ENCODE data around the gene C6orf136.
A peak's percentile ranks its signal among the peaks of the same experiment; 100 is the strongest.
"Not testable (repeated sequence)": the region's sequence is repeated elsewhere in the genome, so short reads cannot be mapped to it uniquely, and the experiment has no call there.

The C6orf136 gene

GRCh38 chr6:30646450-30647241 lies at the start of gene C6orf136:
Gene C6orf136, plus strand, starts transcription at chr6:30647133. Its CDS starts 99 bp downstream, at chr6:30647232.
- Histone ChIP-seq H3K79me2 (peaks cover 30% of the 10 kb centered on the region), H3K9me3 (ENCODE audit: control insufficient read depth, low read length) (no peaks in the 10 kb centered on the region), H3K27me3 (ENCODE audit: control insufficient read depth, insufficient read depth, low read length) (no peaks in the 10 kb centered on the region), H3K4me3 (ENCODE audit: low read depth, low read length) (peak within 1 kb of the TSS; percentile 96), H3K27ac (peak within 1 kb of the TSS; percentile 95), H3K4me2 (ENCODE audit: low read length) (peak within 1 kb of the TSS; percentile 70), H2AFZ (peak within 1 kb of the TSS; percentile 100), H3K36me3 (ENCODE audit: control insufficient read depth, insufficient read depth, low read length) (no peaks in the 10 kb centered on the region), H3K9ac (peak within 1 kb of the TSS; percentile 93), H3K4me1 (peaks cover 9% of the 10 kb centered on the region)
- no peak for TF ChIP-seq CTCF (IDR thresholded peaks at IDR 0.05)

- not testable (repeated sequence) for H3K79me2 ChIP-seq; H3K27me3 ChIP-seq (ENCODE audit: control insufficient read depth, insufficient read depth, low read length); H3K4me2 ChIP-seq (ENCODE audit: low read length); H3K9ac ChIP-seq; H3K4me3 ChIP-seq (ENCODE audit: low read depth, low read length); H3K4me1 ChIP-seq; H3K9me3 ChIP-seq (ENCODE audit: control insufficient read depth, low read length); H3K36me3 ChIP-seq (ENCODE audit: control insufficient read depth, insufficient read depth, low read length)
- Histone ChIP-seq H3K27ac (peak overlapping the region; percentile 9), H2AFZ (peak overlapping the region; percentile 29)
- TF ChIP-seq CTCF (IDR thresholded peaks at IDR 0.05), result peak; percentile 82
These were observed 49.4 kb upstream of the C6orf136 start for GRCh38 chr6:30597315-30598144.

GRCh38 chr6:30598912-30599624 lies 47.9 kb upstream of the C6orf136 start:
- H3K79me2 ChIP-seq, result no peaks in the 10 kb centered on the region
- H3K4me2 ChIP-seq (ENCODE audit: low read length), result no peak overlapping the region
- H3K27ac ChIP-seq, result no peak overlapping the region
- no peak overlapping the region for H2AFZ ChIP-seq
- H3K36me3 ChIP-seq (ENCODE audit: control insufficient read depth, insufficient read depth, low read length), result no peaks in the 10 kb centered on the region
- H3K27me3 ChIP-seq (ENCODE audit: control insufficient read depth, insufficient read depth, low read length), result no peaks in the 10 kb centered on the region
- H3K4me3 ChIP-seq (ENCODE audit: low read depth, low read length), result no peak overlapping the region
- no peak overlapping the region for H3K9ac ChIP-seq
- TF ChIP-seq CTCF (IDR thresholded peaks at IDR 0.05), result no peak
- H3K9me3 ChIP-seq (ENCODE audit: control insufficient read depth, low read length), result no peaks in the 10 kb centered on the region
- peaks cover 4% of the 10 kb centered on the region for H3K4me1 ChIP-seq

- Histone ChIP-seq H3K27ac (no peak overlapping the region), H3K79me2 (no peaks in the 10 kb centered on the region), H3K4me2 (ENCODE audit: low read length) (no peak overlapping the region), H3K9ac (no peak overlapping the region), H2AFZ (no peak overlapping the region), H3K9me3 (ENCODE audit: control insufficient read depth, low read length) (no peaks in the 10 kb centered on the region), H3K4me1 (peaks cover 4% of the 10 kb centered on the region), H3K27me3 (ENCODE audit: control insufficient read depth, insufficient read depth, low read length) (no peaks in the 10 kb centered on the region), H3K4me3 (ENCODE audit: low read depth, low read length) (no peak overlapping the region), H3K36me3 (ENCODE audit: control insufficient read depth, insufficient read depth, low read length) (no peaks in the 10 kb centered on the region)
- TF ChIP-seq CTCF (IDR thresholded peaks at IDR 0.05), result no peak
These were observed 47.2 kb upstream of the C6orf136 start for GRCh38 chr6:30599625-30600324.
